ENCODE data around the gene DNM3. TPM values are rescaled to one million over a fixed set of nuclear protein-coding genes. Genes with fewer than 3 reads are reported as not detected.

DNM3 gene
- 1.2 and 2.1 TPM in 2 replicates for total RNA-seq (ENCODE audit: low replicate concordance)
- long read RNA-seq, partial matches to known transcripts = 0 of 2 reads
- long read RNA-seq, other reads (novel, unspliced or antisense) = 2 of 2 reads

- Mint-ChIP-seq H3K27me3 (peaks cover 59% of the 10 kb centered on the region), H3K4me3 (peak within 1 kb of the TSS; percentile 92), H3K4me1 (ENCODE audit: unreplicated experiment) (peaks cover 15% of the 10 kb centered on the region), H3K9me3 (no peaks in the 10 kb centered on the region), H3K27ac (peak within 1 kb of the TSS; percentile 57), H3K36me3 (peaks cover 4% of the 10 kb centered on the region)
- TF ChIP-seq CTCF (conservative IDR thresholded peaks at IDR 0.05) = no peak
- peak; percentile 92 for DNase-seq (ENCODE audit: extremely low spot score, unreplicated experiment)
Measured at GRCh38 chr1:171841050-171841910, at the start of gene DNM3. TSS of gene DNM3 (plus strand) at chr1:171841498. CDS start at chr1:171841657, 159 bp downstream.

GRCh38 chr1:171792656-171793369, 48.5 kb upstream of the DNM3 start:
- no peak for TF ChIP-seq CTCF (conservative IDR thresholded peaks at IDR 0.05)
- Mint-ChIP-seq H3K4me3 (no peak overlapping the region), H3K4me1 (ENCODE audit: unreplicated experiment) (no peaks in the 10 kb centered on the region), H3K9me3 (no peaks in the 10 kb centered on the region), H3K27ac (no peak overlapping the region), H3K27me3 (no peaks in the 10 kb centered on the region), H3K36me3 (peaks cover 21% of the 10 kb centered on the region)
- no peak for DNase-seq (ENCODE audit: extremely low spot score, unreplicated experiment)

GRCh38 chr1:171793636-171794035, 47.7 kb upstream of the DNM3 start:
- peaks cover 18% of the 10 kb centered on the region for H3K36me3 Mint-ChIP-seq

GRCh38 chr1:171794085-171794484, 47.2 kb upstream of the DNM3 start:
- no peak for DNase-seq (ENCODE audit: extremely low spot score, unreplicated experiment)
- Mint-ChIP-seq H3K9me3 (no peaks in the 10 kb centered on the region), H3K27ac (no peak overlapping the region), H3K27me3 (no peaks in the 10 kb centered on the region), H3K4me3 (no peak overlapping the region), H3K36me3 (peaks cover 14% of the 10 kb centered on the region), H3K4me1 (ENCODE audit: unreplicated experiment) (no peaks in the 10 kb centered on the region)
- TF ChIP-seq CTCF (conservative IDR thresholded peaks at IDR 0.05) = no peak

More at GRCh38 chr1:171793636-171794035, 47.7 kb upstream of the DNM3 start:
- Mint-ChIP-seq H3K4me1 (ENCODE audit: unreplicated experiment) (no peaks in the 10 kb centered on the region), H3K9me3 (no peaks in the 10 kb centered on the region), H3K27ac (no peak overlapping the region), H3K4me3 (no peak overlapping the region), H3K27me3 (no peaks in the 10 kb centered on the region)
- no peak for TF ChIP-seq CTCF (conservative IDR thresholded peaks at IDR 0.05)
- DNase-seq (ENCODE audit: extremely low spot score, unreplicated experiment) = no peak

- TF ChIP-seq CTCF (conservative IDR thresholded peaks at IDR 0.05) = no peak
- Mint-ChIP-seq H3K27me3 (no peaks in the 10 kb centered on the region), H3K36me3 (peaks cover 5% of the 10 kb centered on the region), H3K4me3 (no peak overlapping the region), H3K4me1 (ENCODE audit: unreplicated experiment) (peaks cover 9% of the 10 kb centered on the region), H3K9me3 (no peaks in the 10 kb centered on the region), H3K27ac (no peak overlapping the region)
- no peak for DNase-seq (ENCODE audit: extremely low spot score, unreplicated experiment)
Measured at GRCh38 chr1:171796592-171796991, 44.7 kb upstream of the DNM3 start.
